ENCODE results near the gene LPAR3.

DNA sequence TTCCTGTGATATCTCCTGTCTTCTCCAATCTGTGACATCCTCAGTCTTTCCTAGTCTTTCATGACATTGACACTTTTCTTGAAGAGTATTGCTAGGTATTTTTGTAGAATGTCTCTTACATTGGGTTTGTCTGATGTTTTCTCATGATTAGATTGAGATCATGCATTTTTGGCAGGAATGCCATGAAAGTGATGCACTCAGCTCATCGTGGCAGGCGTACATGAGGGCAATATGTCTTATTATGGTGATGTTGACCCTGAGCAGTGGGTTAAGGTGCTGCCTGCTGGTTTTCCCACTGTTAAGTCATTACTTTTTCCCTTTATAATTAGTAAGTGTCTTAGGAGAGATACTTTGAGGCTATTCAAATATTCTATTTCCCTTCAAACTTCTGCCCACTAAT is 122.5 kb downstream of the LPAR3 start:
- TF ChIP-seq, protein P1, sequence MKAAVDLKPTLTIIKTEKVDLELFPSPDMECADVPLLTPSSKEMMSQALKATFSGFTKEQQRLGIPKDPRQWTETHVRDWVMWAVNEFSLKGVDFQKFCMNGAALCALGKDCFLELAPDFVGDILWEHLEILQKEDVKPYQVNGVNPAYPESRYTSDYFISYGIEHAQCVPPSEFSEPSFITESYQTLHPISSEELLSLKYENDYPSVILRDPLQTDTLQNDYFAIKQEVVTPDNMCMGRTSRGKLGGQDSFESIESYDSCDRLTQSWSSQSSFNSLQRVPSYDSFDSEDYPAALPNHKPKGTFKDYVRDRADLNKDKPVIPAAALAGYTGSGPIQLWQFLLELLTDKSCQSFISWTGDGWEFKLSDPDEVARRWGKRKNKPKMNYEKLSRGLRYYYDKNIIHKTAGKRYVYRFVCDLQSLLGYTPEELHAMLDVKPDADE (IDR thresholded peaks at IDR 0.05) = no peak
- TF ChIP-seq, protein P2, sequence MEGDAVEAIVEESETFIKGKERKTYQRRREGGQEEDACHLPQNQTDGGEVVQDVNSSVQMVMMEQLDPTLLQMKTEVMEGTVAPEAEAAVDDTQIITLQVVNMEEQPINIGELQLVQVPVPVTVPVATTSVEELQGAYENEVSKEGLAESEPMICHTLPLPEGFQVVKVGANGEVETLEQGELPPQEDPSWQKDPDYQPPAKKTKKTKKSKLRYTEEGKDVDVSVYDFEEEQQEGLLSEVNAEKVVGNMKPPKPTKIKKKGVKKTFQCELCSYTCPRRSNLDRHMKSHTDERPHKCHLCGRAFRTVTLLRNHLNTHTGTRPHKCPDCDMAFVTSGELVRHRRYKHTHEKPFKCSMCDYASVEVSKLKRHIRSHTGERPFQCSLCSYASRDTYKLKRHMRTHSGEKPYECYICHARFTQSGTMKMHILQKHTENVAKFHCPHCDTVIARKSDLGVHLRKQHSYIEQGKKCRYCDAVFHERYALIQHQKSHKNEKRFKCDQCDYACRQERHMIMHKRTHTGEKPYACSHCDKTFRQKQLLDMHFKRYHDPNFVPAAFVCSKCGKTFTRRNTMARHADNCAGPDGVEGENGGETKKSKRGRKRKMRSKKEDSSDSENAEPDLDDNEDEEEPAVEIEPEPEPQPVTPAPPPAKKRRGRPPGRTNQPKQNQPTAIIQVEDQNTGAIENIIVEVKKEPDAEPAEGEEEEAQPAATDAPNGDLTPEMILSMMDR (conservative IDR thresholded peaks at IDR 0.05; ENCODE audit: low read depth in 2 of 2) = no peak
- TF ChIP-seq NANOG (IDR thresholded peaks at IDR 0.05; ENCODE audit: borderline replicate concordance) (no peak), EZH2 (IDR thresholded peaks at IDR 0.05; ENCODE audit: low read depth, unreplicated experiment) (no peak), POLR2AphosphoS5 (IDR thresholded peaks at IDR 0.05; ENCODE audit: low read depth) (no peak), CREB1 (CRISPR knock-in tag; IDR thresholded peaks at IDR 0.05; ENCODE audit: low read depth) (no peak), EZH2phosphoT487 (IDR thresholded peaks at IDR 0.05; ENCODE audit: unreplicated experiment) (no peak)

All from GM23338 (cell line).